RPMI7951 (cell line): ENCODE data around the gene PPL. TPM values are rescaled to one million over a fixed set of nuclear protein-coding genes. Genes with fewer than 3 reads are reported as not detected.
"Not testable (repeated sequence)": the region's sequence is repeated elsewhere in the genome, so short reads cannot be mapped to it uniquely, and the experiment has no call there.

ENCODE experiments used
- DNase-seq: peaks from one replicate; pipeline ENCODE4 v3.0.0-alpha.2; 2012; ENCODE audit warnings: low read depth
- total RNA-seq: library from RNA; depleted of rRNA; stranded (reverse); fragments of >200 nt; shearing (Covaris generic); gene quantifications from 2 replicates; pipeline ENCODE4 v1.2.3, GENCODE V29; 2014

PPL gene
- total RNA-seq, 1 experiment from 2014 or later: 0.12 TPM

GRCh38 chr16:4935241-4935855 is 1.6 kb downstream of the PPL start:
- DNase-seq: peak; percentile 51

- DNase-seq: no peak
Observed at GRCh38 chr16:4934591-4934990, 2.4 kb downstream of the PPL start.

- no peak for DNase-seq
Observed at GRCh38 chr16:4933871-4934395, 3.0 kb downstream of the PPL start.

GRCh38 chr16:4933433-4933832 is 3.5 kb downstream of the PPL start:
- no peak for DNase-seq

- no peak for DNase-seq
Observed at GRCh38 chr16:4931381-4931780, 5.6 kb downstream of the PPL start.

- DNase-seq: not testable (repeated sequence)
Observed at GRCh38 chr16:4929619-4930018, 7.3 kb downstream of the PPL start.

GRCh38 chr16:4928227-4928626 is 8.7 kb downstream of the PPL start:
- no peak for DNase-seq

- DNase-seq: no peak
Observed at GRCh38 chr16:4927661-4928060, 9.3 kb downstream of the PPL start.

- DNase-seq: no peak
Observed at GRCh38 chr16:4926928-4927327, 10.0 kb downstream of the PPL start.

GRCh38 chr16:4925791-4926190 is 11.2 kb downstream of the PPL start:
- no peak for DNase-seq

GRCh38 chr16:4925293-4925607 is 11.7 kb downstream of the PPL start:
- no peak for DNase-seq

GRCh38 chr16:4924593-4925292 is 12.2 kb downstream of the PPL start:
- DNase-seq: no peak

- no peak for DNase-seq
Observed at GRCh38 chr16:4923853-4924252, 13.1 kb downstream of the PPL start.

GRCh38 chr16:4922721-4923342 is 14.1 kb downstream of the PPL start:
- no peak for DNase-seq

- DNase-seq: no peak
Observed at GRCh38 chr16:4920826-4921225, 16.1 kb downstream of the PPL start.

- no peak for DNase-seq
Observed at GRCh38 chr16:4918781-4919251, 18.1 kb downstream of the PPL start.

- DNase-seq: peak; percentile 35
Observed at GRCh38 chr16:4917117-4917516, 19.8 kb downstream of the PPL start.

GRCh38 chr16:4915226-4915761 is 21.7 kb downstream of the PPL start:
- peak; percentile 99 for DNase-seq

- no peak for DNase-seq
Observed at GRCh38 chr16:4914528-4915225, 22.3 kb downstream of the PPL start.

- no peak for DNase-seq
Observed at GRCh38 chr16:4913774-4914525, 23.0 kb downstream of the PPL start.

GRCh38 chr16:4913130-4913773 is 23.7 kb downstream of the PPL start:
- peak; percentile 17 for DNase-seq
